Mesodermal cell (in vitro differentiated cells): ENCODE data around the gene PCDH9. TPM values are rescaled to one million over a fixed set of nuclear protein-coding genes. Genes with fewer than 3 reads are reported as not detected.
A peak's percentile ranks its signal among the peaks of the same experiment; 100 is the strongest.

ENCODE experiments used
- H3K27ac ChIP-seq: 2 replicates; pipeline ENCODE4 v1.7.0; 2013; ENCODE audit warnings: mild to moderate bottlenecking, low read depth, low read length, moderate library complexity; ENCODE audit not compliant: severe bottlenecking
- H3K36me3 ChIP-seq: 2 replicates; pipeline ENCODE4 v1.7.1; 2013; ENCODE audit warnings: mild to moderate bottlenecking, low read length, moderate library complexity; ENCODE audit not compliant: control insufficient read depth, insufficient read depth
- H3K4me1 ChIP-seq: one replicate; pipeline ENCODE4 v1.7.1; 2013; ENCODE audit warnings: mild to moderate bottlenecking, low read length; ENCODE audit not compliant: insufficient read depth, control insufficient read depth, poor library complexity, severe bottlenecking
- H3K4me3 ChIP-seq: 2 replicates; pipeline ENCODE4 v1.7.0; 2013; ENCODE audit warnings: low read length, control low read depth, mild to moderate bottlenecking; ENCODE audit not compliant: insufficient read depth, poor library complexity, severe bottlenecking; ENCODE audit errors: extremely low read depth
- H3K9me3 ChIP-seq: 2 replicates; pipeline ENCODE4 v1.7.1; 2013; ENCODE audit warnings: mild to moderate bottlenecking, low read length, moderate library complexity; ENCODE audit not compliant: control insufficient read depth
- WGBS, 2 experiments: methylation state at CpG; one replicate each; pipeline ENCODE4 v1.1.5; 2013; ENCODE audit warnings: missing lambda C conversion rate in 2 of 2; ENCODE audit not compliant: insufficient coverage in 2 of 2; 5-methylcytosine and 5-hydroxymethylcytosine counted together
- polyA plus RNA-seq, 2 experiments: library from polyadenylated mRNA; stranded (reverse); fragments of 50-300 nt; gene quantifications; one replicate each; pipeline ENCODE4 v1.2.3, GENCODE V29; 2013

Gene PCDH9, protein sequence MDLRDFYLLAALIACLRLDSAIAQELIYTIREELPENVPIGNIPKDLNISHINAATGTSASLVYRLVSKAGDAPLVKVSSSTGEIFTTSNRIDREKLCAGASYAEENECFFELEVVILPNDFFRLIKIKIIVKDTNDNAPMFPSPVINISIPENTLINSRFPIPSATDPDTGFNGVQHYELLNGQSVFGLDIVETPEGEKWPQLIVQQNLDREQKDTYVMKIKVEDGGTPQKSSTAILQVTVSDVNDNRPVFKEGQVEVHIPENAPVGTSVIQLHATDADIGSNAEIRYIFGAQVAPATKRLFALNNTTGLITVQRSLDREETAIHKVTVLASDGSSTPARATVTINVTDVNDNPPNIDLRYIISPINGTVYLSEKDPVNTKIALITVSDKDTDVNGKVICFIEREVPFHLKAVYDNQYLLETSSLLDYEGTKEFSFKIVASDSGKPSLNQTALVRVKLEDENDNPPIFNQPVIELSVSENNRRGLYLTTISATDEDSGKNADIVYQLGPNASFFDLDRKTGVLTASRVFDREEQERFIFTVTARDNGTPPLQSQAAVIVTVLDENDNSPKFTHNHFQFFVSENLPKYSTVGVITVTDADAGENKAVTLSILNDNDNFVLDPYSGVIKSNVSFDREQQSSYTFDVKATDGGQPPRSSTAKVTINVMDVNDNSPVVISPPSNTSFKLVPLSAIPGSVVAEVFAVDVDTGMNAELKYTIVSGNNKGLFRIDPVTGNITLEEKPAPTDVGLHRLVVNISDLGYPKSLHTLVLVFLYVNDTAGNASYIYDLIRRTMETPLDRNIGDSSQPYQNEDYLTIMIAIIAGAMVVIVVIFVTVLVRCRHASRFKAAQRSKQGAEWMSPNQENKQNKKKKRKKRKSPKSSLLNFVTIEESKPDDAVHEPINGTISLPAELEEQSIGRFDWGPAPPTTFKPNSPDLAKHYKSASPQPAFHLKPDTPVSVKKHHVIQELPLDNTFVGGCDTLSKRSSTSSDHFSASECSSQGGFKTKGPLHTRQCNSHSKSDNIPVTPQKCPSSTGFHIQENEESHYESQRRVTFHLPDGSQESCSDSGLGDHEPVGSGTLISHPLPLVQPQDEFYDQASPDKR (N-terminal part only)
- polyA plus RNA-seq (2013, experiment 1 of 2): 3.8 TPM
- 3.9 TPM for polyA plus RNA-seq (2013, experiment 2 of 2)

DNA sequence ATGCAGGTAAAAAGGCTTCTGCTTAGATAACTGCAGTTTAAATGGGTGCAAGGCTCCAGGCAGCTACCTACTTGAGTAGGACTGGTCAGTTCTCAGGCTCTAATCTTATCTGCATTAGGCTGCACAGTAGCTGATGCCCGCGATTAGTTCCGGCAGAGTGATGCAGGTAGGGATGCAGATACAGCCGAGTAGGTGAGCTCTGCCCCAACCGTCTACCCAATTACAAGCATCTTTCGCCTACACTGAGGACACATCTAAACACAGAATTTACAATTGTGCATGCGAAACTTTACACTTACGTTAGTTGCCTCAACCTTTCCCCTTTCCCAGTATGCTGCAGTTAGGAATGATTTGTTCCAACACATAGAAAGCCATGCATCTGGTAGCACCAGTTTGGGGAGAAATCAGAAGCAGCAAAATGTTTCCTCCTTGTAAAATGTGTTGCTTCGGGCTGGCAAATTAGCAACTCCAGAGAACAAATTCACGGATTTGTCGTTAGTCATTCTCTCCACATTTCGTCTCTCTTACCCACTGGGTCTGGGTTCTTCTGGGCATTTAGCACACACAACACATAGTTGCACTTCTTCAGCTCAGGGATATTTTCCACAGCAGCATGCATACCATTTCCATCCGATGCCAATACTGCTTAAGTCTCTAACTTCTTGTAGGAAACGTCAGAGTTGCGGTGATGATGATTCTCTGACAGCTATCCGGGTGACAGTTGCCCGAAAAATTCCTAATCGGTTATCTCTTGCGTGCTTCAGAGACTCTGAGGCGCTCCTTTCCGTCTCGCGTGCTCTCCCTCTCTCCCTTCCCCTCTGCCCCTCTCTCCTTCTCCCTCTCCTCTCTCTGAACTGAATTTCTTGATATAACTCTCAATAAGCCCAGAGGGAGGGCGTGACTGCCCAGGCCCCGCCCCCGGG lies at the start of gene PCDH9:
TSS of gene PCDH9 (minus strand) at position 856 of the 923 bp plus-strand sequence. CDS start 1,896 bp downstream, outside the sequence.
- H3K4me3 ChIP-seq: peak within 1 kb of the TSS; percentile 84
- no peaks in the 10 kb centered on the region for H3K36me3 ChIP-seq
- no peaks in the 10 kb centered on the region for H3K9me3 ChIP-seq
- peak within 1 kb of the TSS; percentile 85 for H3K27ac ChIP-seq
- no peaks in the 10 kb centered on the region for H3K4me1 ChIP-seq
- 1 to 2% methylated on average over 9 to 25 of the region's 26 CpGs for WGBS, 2 experiments

DNA sequence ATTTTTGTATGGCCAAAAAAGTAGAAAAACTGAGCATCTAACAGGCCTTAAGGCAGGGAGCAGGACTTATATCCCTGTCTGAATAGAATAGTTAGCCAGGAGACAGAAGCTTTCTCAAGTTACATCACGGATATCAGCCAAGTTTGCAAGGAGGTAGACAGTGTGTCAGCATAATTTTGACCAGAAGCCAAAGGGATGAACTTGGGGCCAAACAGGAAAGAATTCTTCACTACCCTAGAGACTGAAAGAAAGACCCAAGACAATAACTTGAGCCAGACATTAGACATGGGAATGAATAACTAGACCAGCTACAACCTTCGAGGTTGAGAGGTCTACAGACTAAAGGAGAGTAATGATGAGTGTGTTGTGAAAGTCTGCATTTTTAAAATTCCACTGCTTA lies 48.1 kb upstream of the PCDH9 start:
- WGBS, 2 experiments: 62 to 100% methylated on average over 1 of the region's 2 CpGs
- no peaks in the 10 kb centered on the region for H3K4me1 ChIP-seq

DNA sequence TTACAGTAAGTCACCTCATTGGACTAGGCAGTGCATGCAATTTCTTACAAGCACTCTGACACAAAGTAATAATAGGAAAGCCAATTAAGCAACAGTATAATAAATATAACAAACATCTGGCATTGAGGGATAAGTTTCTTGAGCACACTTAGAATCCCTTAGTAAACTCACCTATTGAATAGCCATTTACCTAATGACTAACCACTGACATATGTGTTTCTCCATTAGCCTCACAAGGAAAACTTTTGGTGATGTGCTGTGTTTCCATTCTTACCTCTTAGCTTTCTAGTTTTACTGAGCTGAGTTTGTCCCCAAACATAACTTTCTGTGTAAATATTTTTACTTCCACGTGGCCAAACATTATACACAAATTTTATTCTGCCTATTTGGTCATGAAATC lies 47.4 kb upstream of the PCDH9 start:
- no CpG with 5 or more reads among the region's 1 CpG for WGBS, 2 experiments
- no peaks in the 10 kb centered on the region for H3K4me1 ChIP-seq
- no peak overlapping the region for H3K27ac ChIP-seq
- no peaks in the 10 kb centered on the region for H3K9me3 ChIP-seq
- H3K4me3 ChIP-seq: no peak overlapping the region
- H3K36me3 ChIP-seq: no peaks in the 10 kb centered on the region

More for the DNA sequence above, 48.1 kb upstream of the PCDH9 start:
- no peaks in the 10 kb centered on the region for H3K9me3 ChIP-seq
- H3K27ac ChIP-seq: no peak overlapping the region
- H3K4me3 ChIP-seq: no peak overlapping the region
- H3K36me3 ChIP-seq: no peaks in the 10 kb centered on the region

DNA sequence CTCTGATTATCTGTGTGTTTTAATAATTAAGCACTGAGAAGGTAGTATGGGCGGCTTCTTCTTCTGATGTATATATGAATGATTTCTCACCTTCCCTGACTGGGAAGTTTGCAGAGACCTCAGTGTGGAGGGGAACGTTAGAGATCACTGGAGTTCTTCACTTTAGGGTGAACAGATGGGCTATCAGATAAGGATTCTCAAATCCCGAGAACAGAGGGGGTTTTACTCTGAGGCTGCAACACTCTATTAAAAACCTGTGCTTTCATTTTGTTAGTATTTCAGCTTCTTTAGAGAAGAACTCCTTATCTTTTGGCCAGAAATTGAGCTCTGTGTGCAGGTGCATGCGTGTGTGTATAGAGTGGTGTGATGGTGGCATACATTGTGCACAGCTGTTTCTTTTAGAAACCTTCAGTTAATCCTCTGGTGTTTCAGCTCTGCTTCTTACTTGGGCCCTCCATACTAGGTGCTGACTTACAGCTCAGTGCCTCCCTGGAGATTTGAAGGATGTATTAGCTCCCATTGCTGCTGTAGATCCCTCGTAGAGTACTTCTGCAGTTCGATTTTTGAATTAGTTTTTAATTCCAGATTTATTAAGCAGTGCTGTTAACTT lies 45.3 kb upstream of the PCDH9 start:
- Histone ChIP-seq H3K27ac (no peak overlapping the region), H3K4me3 (no peak overlapping the region), H3K36me3 (no peaks in the 10 kb centered on the region), H3K4me1 (no peaks in the 10 kb centered on the region), H3K9me3 (no peaks in the 10 kb centered on the region)
- 70% methylated on average over 4 of the region's 6 CpGs; no CpG with 5 or more reads in 1 of the 2 experiments for WGBS, 2 experiments

DNA sequence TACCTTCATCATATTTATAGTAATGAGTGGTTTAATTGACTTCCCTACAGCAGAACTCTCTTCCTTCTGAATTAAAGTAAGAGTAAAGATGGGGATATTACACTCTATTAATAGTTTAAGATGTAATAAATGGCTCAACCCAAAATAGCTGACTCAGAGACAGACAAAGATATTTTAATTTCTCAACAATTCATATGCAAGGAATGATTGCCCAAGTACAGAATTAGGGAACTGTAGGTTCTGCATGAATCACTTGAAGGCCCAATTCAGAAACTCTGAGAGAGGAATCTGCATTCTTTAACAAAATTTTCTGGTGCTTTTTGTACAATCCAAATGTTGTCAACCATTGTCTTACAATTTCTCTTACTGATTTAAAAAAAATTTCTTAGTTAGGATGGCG lies 42.9 kb upstream of the PCDH9 start:
- WGBS, 2 experiments: no CpG with 5 or more reads among the region's 1 CpG
- Histone ChIP-seq H3K4me1 (no peaks in the 10 kb centered on the region), H3K36me3 (no peaks in the 10 kb centered on the region), H3K27ac (no peak overlapping the region), H3K4me3 (no peak overlapping the region), H3K9me3 (no peaks in the 10 kb centered on the region)

DNA sequence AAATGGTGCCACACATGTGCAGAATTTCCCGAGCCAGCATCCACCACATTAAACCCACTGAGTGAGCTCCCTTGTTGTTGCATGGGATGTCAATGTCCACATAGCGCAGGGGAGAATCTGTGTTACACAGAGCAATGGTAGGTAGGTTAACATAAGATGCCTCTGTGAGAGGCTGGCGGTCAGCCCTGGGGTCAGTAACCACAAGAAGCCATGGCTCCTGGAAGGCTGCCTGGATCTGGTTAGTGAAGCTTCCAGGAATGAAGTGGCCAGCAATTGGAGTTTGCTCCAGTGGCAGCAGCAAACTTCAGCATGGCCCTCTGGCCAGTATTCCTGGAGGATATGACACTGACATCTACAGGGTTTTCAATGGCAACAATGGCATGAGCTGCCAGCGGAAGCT lies 37.0 kb upstream of the PCDH9 start:
- WGBS, 2 experiments: 100% methylated on average over 1 of the region's 4 CpGs

DNA sequence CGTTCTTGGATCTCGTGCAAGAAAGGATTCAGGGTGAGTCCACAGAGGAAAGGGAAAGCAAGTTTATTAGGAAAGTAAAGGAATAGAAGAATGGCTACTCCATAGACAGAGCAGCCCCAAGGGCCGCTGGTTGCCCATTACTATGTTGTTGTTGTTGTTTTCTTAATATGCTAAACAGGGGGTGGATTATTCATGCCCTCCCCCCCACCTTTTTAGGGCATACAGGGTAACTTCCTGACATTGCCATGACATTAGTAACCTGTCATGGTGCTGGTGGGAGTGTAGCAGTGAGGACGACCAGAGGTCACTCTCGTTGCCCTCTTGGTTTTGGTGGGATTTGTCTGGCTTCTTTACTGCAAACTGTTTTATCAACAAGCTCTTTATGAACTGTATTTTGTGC lies 29.1 kb upstream of the PCDH9 start:
- WGBS, 2 experiments: 84 to 100% methylated on average over 1 to 3 of the region's 5 CpGs
- H3K36me3 ChIP-seq: no peaks in the 10 kb centered on the region
- no peak overlapping the region for H3K27ac ChIP-seq
- no peaks in the 10 kb centered on the region for H3K4me1 ChIP-seq
- no peak overlapping the region for H3K4me3 ChIP-seq
- H3K9me3 ChIP-seq: no peaks in the 10 kb centered on the region

More for the DNA sequence above, 37.0 kb upstream of the PCDH9 start:
- Histone ChIP-seq H3K27ac (no peak overlapping the region), H3K4me1 (no peaks in the 10 kb centered on the region), H3K4me3 (no peak overlapping the region), H3K36me3 (no peaks in the 10 kb centered on the region), H3K9me3 (no peaks in the 10 kb centered on the region)

DNA sequence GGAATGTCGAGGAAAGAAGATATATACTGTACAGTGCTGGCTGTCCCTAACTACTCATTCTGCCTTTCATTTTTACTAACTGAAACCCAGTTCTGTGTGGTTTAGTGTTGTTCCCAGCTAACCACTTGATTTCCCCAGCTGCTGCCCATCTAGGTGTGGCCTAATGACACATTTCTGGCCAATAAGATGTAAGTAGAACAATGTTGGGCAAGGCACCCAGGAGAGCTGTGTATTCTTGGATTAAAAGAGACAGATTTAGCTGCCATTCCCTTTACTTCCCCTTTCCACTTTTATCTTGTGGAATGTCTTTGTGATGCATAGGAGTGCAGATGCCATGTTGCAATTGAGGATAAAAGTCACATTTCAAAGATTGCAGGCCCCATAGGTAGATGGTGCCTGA lies 28.3 kb upstream of the PCDH9 start:
- H3K9me3 ChIP-seq: no peaks in the 10 kb centered on the region
- no peaks in the 10 kb centered on the region for H3K36me3 ChIP-seq
- no CpG with 5 or more reads among the region's 1 CpG for WGBS, 2 experiments
- H3K4me3 ChIP-seq: no peak overlapping the region
- H3K4me1 ChIP-seq: no peaks in the 10 kb centered on the region
- no peak overlapping the region for H3K27ac ChIP-seq

DNA sequence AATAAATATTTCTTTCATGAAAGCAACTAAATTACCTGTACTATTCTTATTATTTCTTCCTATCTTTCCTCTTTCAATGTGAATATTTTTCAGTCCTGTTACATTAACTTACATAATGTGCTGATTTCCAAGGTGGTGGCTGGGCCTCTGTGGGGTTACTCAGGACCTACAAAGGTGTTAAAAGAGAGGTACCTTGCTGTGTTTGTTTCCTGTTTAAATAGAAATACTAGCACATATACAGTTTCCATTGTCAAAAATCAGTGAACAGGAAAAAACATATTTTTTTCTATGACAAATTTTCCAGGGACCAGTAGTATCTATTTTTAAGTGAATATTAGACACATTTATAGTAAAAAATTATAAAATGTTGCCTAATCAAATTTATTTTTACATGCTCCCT lies 8.7 kb upstream of the PCDH9 start:
- no peak overlapping the region for H3K4me3 ChIP-seq
- no peaks in the 10 kb centered on the region for H3K9me3 ChIP-seq
- H3K27ac ChIP-seq: no peak overlapping the region
- H3K4me1 ChIP-seq: peaks cover 6% of the 10 kb centered on the region
- H3K36me3 ChIP-seq: no peaks in the 10 kb centered on the region
